Measurements from ENCODE around the gene MYBBP1A.
"Not testable (repeated sequence)": the region's sequence is repeated elsewhere in the genome, so short reads cannot be mapped to it uniquely, and the experiment has no call there.

The MYBBP1A gene

GRCh38 chr17:4590981-4591453 lies 35.8 kb upstream of the MYBBP1A start:
- DNase-seq (ENCODE audit: low read depth in 2 of 2), result no peak

DNA sequence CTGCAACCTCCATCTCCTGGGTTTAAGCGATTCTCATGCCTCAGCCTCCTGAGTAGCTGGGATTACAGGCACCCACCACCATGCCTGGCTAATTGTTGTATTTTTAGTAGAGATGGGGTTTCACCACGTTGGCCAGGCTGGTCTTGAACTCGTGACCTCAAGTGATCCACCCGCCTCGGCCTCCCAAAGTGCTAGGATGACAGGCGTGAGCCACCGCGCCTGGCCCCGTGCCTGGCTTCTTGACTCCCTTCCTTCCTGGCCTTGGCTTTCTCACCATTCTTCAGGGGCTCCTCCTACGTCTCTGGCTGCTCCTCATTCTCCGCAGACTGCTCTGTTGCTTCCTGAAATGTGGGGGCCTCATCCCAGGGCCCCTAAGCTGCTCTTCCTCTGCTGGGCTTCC lies 34.9 kb upstream of the MYBBP1A start:
- not testable (repeated sequence) for DNase-seq (ENCODE audit: low read depth in 2 of 2)

DNA sequence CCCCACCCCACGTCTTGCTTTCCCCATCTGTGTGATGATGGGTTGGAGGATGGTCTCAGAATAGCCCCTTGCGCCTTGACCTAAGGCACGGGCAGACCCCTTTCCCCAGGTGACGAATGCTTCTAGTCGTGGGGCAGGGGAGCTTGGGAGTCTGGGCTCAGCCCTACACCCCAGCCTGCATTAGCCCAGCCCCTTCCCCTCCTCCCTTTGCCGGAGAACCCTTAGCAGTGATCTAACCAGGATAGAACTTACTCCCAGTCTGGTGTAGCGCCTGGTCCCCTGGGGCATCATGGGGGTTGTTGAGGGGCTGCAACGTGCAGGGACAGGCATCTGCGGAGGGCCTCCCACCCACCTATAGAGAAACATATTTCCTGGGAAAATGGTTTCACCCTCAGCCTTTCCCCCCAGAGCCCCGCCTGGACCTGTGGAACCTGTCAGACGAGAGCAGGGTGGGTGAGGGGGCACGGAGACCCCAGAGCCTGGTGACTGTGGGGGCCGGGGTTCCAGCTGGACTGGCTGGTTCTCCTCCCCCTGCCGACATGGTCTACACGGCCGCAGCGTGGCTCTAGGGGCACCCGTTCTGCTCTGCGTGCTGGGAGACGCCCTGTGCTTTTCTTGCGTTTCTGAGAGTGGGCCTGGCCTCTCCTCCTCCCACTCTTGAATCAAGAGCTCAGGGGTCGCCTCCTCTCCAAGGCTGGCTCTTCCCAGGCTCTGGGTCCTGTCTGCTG lies 33.9 kb upstream of the MYBBP1A start:
- DNase-seq (ENCODE audit: low read depth in 2 of 2), result no peak

DNA sequence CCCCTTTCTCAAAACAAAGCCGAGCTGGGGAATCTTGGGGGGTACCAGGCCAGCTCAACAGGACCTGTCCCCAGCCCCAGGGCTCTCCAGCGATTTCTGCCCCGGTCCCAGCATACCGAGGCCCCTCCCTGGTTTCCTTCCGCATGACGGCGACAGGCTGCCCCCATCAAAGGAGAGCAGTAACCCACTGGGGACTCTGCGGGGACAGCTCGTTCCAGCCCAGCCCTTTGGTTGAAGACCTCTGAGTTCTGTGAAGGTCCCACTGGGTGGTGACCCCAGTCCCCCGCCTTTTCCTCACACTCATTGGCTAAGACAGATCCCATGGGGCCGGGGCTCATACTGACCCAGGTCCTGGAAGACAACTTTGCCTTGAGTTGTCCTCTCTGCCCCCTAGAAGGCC lies 33.2 kb upstream of the MYBBP1A start:
- no peak for DNase-seq (ENCODE audit: low read depth in 2 of 2)

DNA sequence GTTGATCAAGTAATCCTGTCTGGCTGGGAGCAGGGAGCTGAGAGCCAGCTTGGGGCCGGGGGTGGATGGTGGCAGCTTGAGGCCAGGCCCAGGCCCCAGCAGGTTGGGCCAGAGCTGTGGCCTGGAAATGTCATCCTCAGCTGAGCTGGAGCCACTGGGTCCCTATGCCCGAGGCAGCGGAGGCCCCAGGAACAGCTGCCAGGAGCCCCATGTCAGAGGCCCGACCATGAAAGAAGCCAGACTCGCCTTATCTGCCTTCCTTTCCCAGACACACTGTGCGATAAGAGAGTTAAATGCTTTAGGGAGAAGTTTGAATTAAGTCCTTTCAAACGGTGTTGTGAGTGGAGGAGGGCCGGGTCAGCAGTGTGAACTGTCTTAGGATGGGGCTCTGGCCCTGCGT lies 32.6 kb upstream of the MYBBP1A start:
- no peak for DNase-seq (ENCODE audit: low read depth in 2 of 2)

GRCh38 chr17:4587195-4587594 lies 32.0 kb upstream of the MYBBP1A start:
- no peak for DNase-seq (ENCODE audit: low read depth in 2 of 2)

GRCh38 chr17:4586043-4586442 lies 30.9 kb upstream of the MYBBP1A start:
- no peak for DNase-seq (ENCODE audit: low read depth in 2 of 2)

- DNase-seq (ENCODE audit: low read depth in 2 of 2), result no peak
These were observed 30.4 kb upstream of the MYBBP1A start for GRCh38 chr17:4585638-4585994.

GRCh38 chr17:4584917-4585637 lies 29.9 kb upstream of the MYBBP1A start:
- no peak for DNase-seq (ENCODE audit: low read depth in 2 of 2)

- DNase-seq (ENCODE audit: low read depth in 2 of 2), result no peak
These were observed 29.1 kb upstream of the MYBBP1A start, which contains the start of gene SMTNL2 for GRCh38 chr17:4584101-4584916. Gene SMTNL2, plus strand, starts transcription at chr17:4584529. Its CDS starts 77 bp downstream, at chr17:4584606.

DNA sequence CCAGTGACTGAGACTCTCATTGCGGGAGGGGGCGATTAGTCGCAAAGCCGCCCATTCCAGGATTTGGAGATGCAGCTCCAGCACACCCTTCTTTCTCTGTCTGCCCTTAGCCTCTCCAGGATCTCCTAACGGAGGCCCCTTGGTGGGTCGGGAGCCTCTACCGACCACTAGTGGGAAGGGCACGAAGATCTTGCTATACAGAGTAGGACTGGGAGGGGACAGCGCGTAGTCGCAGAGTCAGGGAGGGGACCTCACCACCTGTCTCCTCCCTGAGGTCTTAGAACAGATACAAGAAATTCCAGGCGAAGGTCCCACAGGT lies 28.6 kb upstream of the MYBBP1A start:
- no peak for DNase-seq (ENCODE audit: low read depth in 2 of 2)

GRCh38 chr17:4583206-4583605 lies 28.0 kb upstream of the MYBBP1A start:
- no peak for DNase-seq (ENCODE audit: low read depth in 2 of 2)

- DNase-seq (ENCODE audit: low read depth in 2 of 2), result no peak
These were observed 27.5 kb upstream of the MYBBP1A start for GRCh38 chr17:4582691-4583090.

GRCh38 chr17:4582101-4582501 lies 26.9 kb upstream of the MYBBP1A start:
- no peak for DNase-seq (ENCODE audit: low read depth in 2 of 2)

DNA sequence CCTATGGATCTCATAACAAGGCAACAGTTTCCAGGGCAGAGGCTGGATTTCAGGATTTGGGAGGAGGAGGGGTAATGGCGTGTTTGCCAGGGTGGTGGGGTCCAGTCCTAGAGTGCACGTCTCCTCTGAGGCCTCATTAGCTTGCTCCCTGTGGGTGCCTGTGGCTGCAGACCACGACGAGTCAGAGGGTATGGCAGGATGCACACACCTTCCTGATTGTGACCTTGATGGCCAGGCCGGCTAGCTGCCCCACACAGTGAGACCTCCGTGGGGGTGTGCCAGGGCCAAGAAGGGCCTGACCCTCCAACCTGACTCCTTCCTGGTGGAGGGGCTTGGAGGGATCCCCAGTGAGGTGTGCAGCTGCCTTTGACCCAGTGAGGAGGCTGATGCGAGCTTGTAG lies 25.1 kb upstream of the MYBBP1A start:
- DNase-seq (ENCODE audit: low read depth in 2 of 2), result no peak

GRCh38 chr17:4579678-4580077 lies 24.5 kb upstream of the MYBBP1A start:
- DNase-seq (ENCODE audit: low read depth in 2 of 2), result no peak

DNA sequence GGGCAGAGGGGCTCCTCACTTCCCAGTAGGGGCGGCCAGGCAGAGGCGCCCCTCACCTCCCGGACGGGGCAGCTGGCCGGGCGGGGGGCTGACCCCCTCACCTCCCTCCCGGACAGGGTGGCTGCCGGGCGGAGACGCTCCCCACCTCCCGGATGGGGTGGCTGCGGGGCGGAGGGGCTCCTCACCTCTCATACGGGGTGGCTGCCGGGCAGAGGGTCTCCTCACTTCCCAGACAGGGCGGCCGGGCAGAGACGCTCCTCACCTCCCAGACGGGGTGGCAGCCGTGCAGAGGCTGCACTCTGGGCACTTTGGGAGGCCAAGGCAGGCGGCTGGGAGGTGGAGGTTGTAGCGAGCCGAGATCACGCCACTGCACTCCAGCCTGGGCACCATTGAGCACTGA lies 23.2 kb upstream of the MYBBP1A start:
- not testable (repeated sequence) for DNase-seq (ENCODE audit: low read depth in 2 of 2)

- DNase-seq (ENCODE audit: low read depth in 2 of 2), result no peak
These were observed 22.3 kb upstream of the MYBBP1A start for GRCh38 chr17:4577386-4577993.

DNA sequence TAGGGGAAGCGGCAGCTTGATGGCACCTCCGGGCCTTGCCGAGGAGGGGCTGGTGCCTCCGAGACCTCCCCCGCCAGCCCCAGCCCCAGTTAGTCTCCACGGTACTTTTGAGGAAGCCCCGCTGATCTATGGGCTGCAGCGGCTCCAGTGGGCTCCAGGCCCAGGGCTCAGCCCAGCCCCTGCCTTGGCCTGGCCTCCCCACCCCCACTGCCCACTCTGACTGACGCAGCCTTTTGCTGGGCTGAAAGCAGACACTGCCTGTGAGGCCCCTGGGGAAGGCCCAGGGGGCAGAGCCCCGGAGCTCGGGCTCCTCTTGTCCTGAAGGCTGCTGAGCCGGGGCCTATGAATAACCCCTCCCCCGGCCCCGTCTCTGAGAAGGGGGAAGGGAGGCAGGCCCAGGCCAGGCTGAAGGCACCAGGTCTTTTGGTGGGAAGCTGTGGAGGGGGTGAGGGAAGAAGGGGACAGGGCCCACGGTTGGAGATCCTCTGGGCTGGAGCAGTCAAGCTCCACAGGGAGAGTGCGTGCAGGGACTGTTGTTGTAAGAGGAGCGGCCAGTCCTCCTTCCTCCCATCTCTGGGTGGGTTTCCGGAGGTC lies 21.6 kb upstream of the MYBBP1A start:
- no peak for DNase-seq (ENCODE audit: low read depth in 2 of 2)

DNA sequence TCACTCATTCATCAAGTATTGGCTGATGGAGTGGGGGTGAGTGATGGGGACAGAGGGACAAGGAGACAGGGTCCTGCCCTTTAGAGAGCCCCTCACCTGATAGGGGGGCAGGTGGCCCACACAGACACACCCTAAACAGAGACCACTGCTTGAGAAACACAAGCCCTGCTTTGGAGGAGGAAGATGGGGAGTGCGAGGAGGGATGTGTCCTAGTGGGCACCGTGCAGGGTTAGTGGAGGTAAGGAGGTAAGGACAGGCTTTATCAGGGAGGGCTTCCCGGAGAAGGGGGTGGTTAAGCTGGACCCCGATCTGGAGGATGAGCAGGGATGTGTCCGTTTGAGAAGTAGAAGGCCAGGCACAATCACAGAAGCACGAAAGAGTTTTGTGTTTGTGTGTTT lies 21.0 kb upstream of the MYBBP1A start:
- no peak for DNase-seq (ENCODE audit: low read depth in 2 of 2)

DNA sequence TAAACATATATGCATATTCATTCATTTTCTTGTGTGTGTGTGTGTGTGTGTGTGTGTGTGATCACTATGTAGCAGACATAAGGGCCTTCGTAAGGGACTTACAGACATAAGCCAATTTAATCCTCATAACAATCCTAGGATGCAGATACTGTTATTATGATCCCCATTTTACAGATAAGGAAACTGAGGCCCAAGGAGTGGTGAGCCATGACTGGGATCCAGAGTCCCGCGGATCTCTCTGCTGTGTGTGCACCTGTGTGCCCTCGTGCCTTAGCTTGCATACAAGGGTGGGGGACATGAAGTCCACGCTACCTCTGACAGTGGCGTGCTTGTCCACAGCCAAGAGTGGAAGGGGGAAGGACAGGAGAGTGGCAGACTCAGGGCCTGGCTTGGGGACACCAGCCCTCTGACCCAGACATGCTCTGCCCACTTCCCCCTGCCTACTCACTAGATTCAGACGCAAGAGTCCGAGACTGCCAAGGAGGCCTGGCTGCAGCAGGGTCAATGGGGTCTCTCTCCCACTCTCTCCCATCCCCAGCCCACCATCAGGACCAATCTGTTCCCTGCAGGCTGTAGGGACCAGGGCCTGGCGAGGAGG lies 19.4 kb upstream of the MYBBP1A start:
- no peak for DNase-seq (ENCODE audit: low read depth in 2 of 2)

All from stimulated activated CD8-positive, alpha-beta memory T cell treated with anti-CD3 and anti-CD28 coated beads, Interleukin-2, amount 100 ng/mL, for 1 hour (primary cell).